ENCODE measurements around the gene JADE3. TPM values are rescaled to one million over a fixed set of nuclear protein-coding genes. Genes with fewer than 3 reads are reported as not detected.
"Not testable (repeated sequence)": the region's sequence is repeated elsewhere in the genome, so short reads cannot be mapped to it uniquely, and the experiment has no call there.

Gene JADE3
- total and polyA plus RNA-seq, 3 experiments from 2014 or later: 1.6 TPM; not detected in 1

- CTCF ChIA-PET: no interaction called here
- no peaks in the 10 kb centered on the region for H3K36me3 ChIP-seq (ENCODE audit: insufficient read depth, low read length)
- POLR2A ChIA-PET: no interaction called here
- H3K27me3 Mint-ChIP-seq: peaks cover 3 to 11% of the 10 kb centered on the region in 2 donors
- H3K4me1 ChIP-seq (ENCODE audit: insufficient read depth, low read length): no peaks in the 10 kb centered on the region
- no peak overlapping the region for H3K27ac Mint-ChIP-seq
- H3K27ac ChIP-seq (ENCODE audit: low read depth, low read length): no peak overlapping the region
- H3K4me3 Mint-ChIP-seq: no peak overlapping the region
- no peaks in the 10 kb centered on the region for H3K36me3 Mint-ChIP-seq
- H3K27me3 ChIP-seq (ENCODE audit: insufficient read depth, low read length, poor library complexity, severe bottlenecking): no peaks in the 10 kb centered on the region
- H3K4me3 ChIP-seq (ENCODE audit: low read length): no peak overlapping the region
- no peaks in the 10 kb centered on the region for H3K9me3 Mint-ChIP-seq
- no peaks in the 10 kb centered on the region for H3K4me1 Mint-ChIP-seq
- no peaks in the 10 kb centered on the region for H3K9me3 ChIP-seq (ENCODE audit: low read length)
- DNase-seq: no peak
Measured at GRCh38 chrX:46959985-46960700, 47.9 kb downstream of the JADE3 start.

GRCh38 chrX:46961097-46961496, 48.9 kb downstream of the JADE3 start:
- ChIA-PET POLR2A (no interaction called here), CTCF (no interaction called here)
- no peak overlapping the region for H3K27ac Mint-ChIP-seq
- Histone ChIP-seq H3K4me3 (ENCODE audit: low read length) (no peak overlapping the region), H3K9me3 (ENCODE audit: low read length) (no peaks in the 10 kb centered on the region), H3K27ac (ENCODE audit: low read depth, low read length) (no peak overlapping the region), H3K36me3 (ENCODE audit: insufficient read depth, low read length) (no peaks in the 10 kb centered on the region), H3K27me3 (ENCODE audit: insufficient read depth, low read length, poor library complexity, severe bottlenecking) (no peaks in the 10 kb centered on the region), H3K4me1 (ENCODE audit: insufficient read depth, low read length) (no peaks in the 10 kb centered on the region)
- H3K27me3 Mint-ChIP-seq: peaks cover 7 to 9% of the 10 kb centered on the region in 2 donors
- no peaks in the 10 kb centered on the region for H3K9me3 Mint-ChIP-seq
- no peak for DNase-seq
- no peak overlapping the region for H3K4me3 Mint-ChIP-seq
- no peaks in the 10 kb centered on the region for H3K4me1 Mint-ChIP-seq
- H3K36me3 Mint-ChIP-seq: no peaks in the 10 kb centered on the region

GRCh38 chrX:46961574-46962283, 49.5 kb downstream of the JADE3 start:
- Histone ChIP-seq H3K27ac (ENCODE audit: low read depth, low read length) (no peak overlapping the region), H3K4me3 (ENCODE audit: low read length) (no peak overlapping the region), H3K9me3 (ENCODE audit: low read length) (no peaks in the 10 kb centered on the region), H3K4me1 (ENCODE audit: insufficient read depth, low read length) (no peaks in the 10 kb centered on the region), H3K36me3 (ENCODE audit: insufficient read depth, low read length) (no peaks in the 10 kb centered on the region), H3K27me3 (ENCODE audit: insufficient read depth, low read length, poor library complexity, severe bottlenecking) (no peaks in the 10 kb centered on the region)
- Mint-ChIP-seq H3K4me3 (no peak overlapping the region), H3K9me3 (no peaks in the 10 kb centered on the region), H3K4me1 (no peaks in the 10 kb centered on the region), H3K36me3 (no peaks in the 10 kb centered on the region), H3K27ac (no peak overlapping the region), H3K27me3 (peaks cover 7 to 9% of the 10 kb centered on the region in 2 donors)
- no peak for DNase-seq
- POLR2A ChIA-PET: no interaction called here
- CTCF ChIA-PET: no interaction called here

- no peak for DNase-seq
- Mint-ChIP-seq H3K27ac (no peak overlapping the region), H3K4me3 (no peak overlapping the region), H3K36me3 (no peaks in the 10 kb centered on the region), H3K9me3 (no peaks in the 10 kb centered on the region), H3K4me1 (no peaks in the 10 kb centered on the region), H3K27me3 (peaks cover 7 to 9% of the 10 kb centered on the region in 2 donors)
- H3K27ac ChIP-seq (ENCODE audit: low read depth, low read length): no peak overlapping the region
- ChIA-PET CTCF (no interaction called here), POLR2A (no interaction called here)
- H3K9me3 ChIP-seq (ENCODE audit: low read length): no peaks in the 10 kb centered on the region
- no peaks in the 10 kb centered on the region for H3K4me1 ChIP-seq (ENCODE audit: insufficient read depth, low read length)
- no peaks in the 10 kb centered on the region for H3K36me3 ChIP-seq (ENCODE audit: insufficient read depth, low read length)
- H3K27me3 ChIP-seq (ENCODE audit: insufficient read depth, low read length, poor library complexity, severe bottlenecking): no peaks in the 10 kb centered on the region
- H3K4me3 ChIP-seq (ENCODE audit: low read length): no peak overlapping the region
Measured at GRCh38 chrX:46965125-46965758, 53.0 kb downstream of the JADE3 start.

- ChIA-PET POLR2A (no interaction called here), CTCF (no interaction called here)
- no peaks in the 10 kb centered on the region for H3K9me3 ChIP-seq (ENCODE audit: low read length)
- H3K27me3 ChIP-seq (ENCODE audit: insufficient read depth, low read length, poor library complexity, severe bottlenecking): no peaks in the 10 kb centered on the region
- Mint-ChIP-seq H3K36me3 (no peaks in the 10 kb centered on the region), H3K4me3 (no peak overlapping the region), H3K27ac (no peak overlapping the region), H3K4me1 (no peaks in the 10 kb centered on the region), H3K9me3 (no peaks in the 10 kb centered on the region), H3K27me3 (peaks cover 6 to 9% of the 10 kb centered on the region in 2 donors)
- no peak overlapping the region for H3K4me3 ChIP-seq (ENCODE audit: low read length)
- H3K27ac ChIP-seq (ENCODE audit: low read depth, low read length): no peak overlapping the region
- no peaks in the 10 kb centered on the region for H3K4me1 ChIP-seq (ENCODE audit: insufficient read depth, low read length)
- H3K36me3 ChIP-seq (ENCODE audit: insufficient read depth, low read length): no peaks in the 10 kb centered on the region
- DNase-seq: no peak
Measured at GRCh38 chrX:46967547-46967946, 55.3 kb downstream of the JADE3 start.

GRCh38 chrX:46977046-46977445, 64.8 kb downstream of the JADE3 start:
- H3K27ac Mint-ChIP-seq; H3K4me1 Mint-ChIP-seq; POLR2A ChIA-PET; CTCF ChIA-PET; H3K27ac ChIP-seq (ENCODE audit: low read depth, low read length); DNase-seq; H3K36me3 Mint-ChIP-seq; H3K36me3 ChIP-seq (ENCODE audit: insufficient read depth, low read length); H3K4me3 Mint-ChIP-seq; H3K27me3 ChIP-seq (ENCODE audit: insufficient read depth, low read length, poor library complexity, severe bottlenecking); H3K4me3 ChIP-seq (ENCODE audit: low read length); H3K9me3 ChIP-seq (ENCODE audit: low read length); H3K4me1 ChIP-seq (ENCODE audit: insufficient read depth, low read length); H3K9me3 Mint-ChIP-seq; H3K27me3 Mint-ChIP-seq: not testable (repeated sequence)

GRCh38 chrX:46978341-46979291, 66.4 kb downstream of the JADE3 start:
- no peak overlapping the region for H3K27ac Mint-ChIP-seq
- CTCF ChIA-PET: interaction anchor here (0.8 to 1.0 kb wide), 2 partner anchors 75 to 219 kb away, joined by 3 to 4 read pairs; no protein-coding TSS in a partner anchor
- Histone ChIP-seq H3K9me3 (ENCODE audit: low read length) (no peaks in the 10 kb centered on the region), H3K27ac (ENCODE audit: low read depth, low read length) (no peak overlapping the region), H3K27me3 (ENCODE audit: insufficient read depth, low read length, poor library complexity, severe bottlenecking) (no peaks in the 10 kb centered on the region), H3K36me3 (ENCODE audit: insufficient read depth, low read length) (no peaks in the 10 kb centered on the region), H3K4me1 (ENCODE audit: insufficient read depth, low read length) (no peaks in the 10 kb centered on the region), H3K4me3 (ENCODE audit: low read length) (no peak overlapping the region)
- H3K27me3 Mint-ChIP-seq: peaks cover 0 to 11% of the 10 kb centered on the region in 2 donors
- H3K4me1 Mint-ChIP-seq: no peaks in the 10 kb centered on the region
- no peaks in the 10 kb centered on the region for H3K9me3 Mint-ChIP-seq
- no peaks in the 10 kb centered on the region for H3K36me3 Mint-ChIP-seq
- POLR2A ChIA-PET: no interaction called here
- no peak overlapping the region for H3K4me3 Mint-ChIP-seq
- DNase-seq: peak; percentile 28 to 74 (median 42)
